HepG2 (cell line): ENCODE data around the gene PYGB. TPM values are rescaled to one million over a fixed set of nuclear protein-coding genes. Genes with fewer than 3 reads are reported as not detected.

Experiments
- ATF2 ChIP-seq: sonication (generic); formaldehyde crosslinking; IDR thresholded peaks from 2 replicates; pipeline ENCODE4 v1.4.0; 2020; ENCODE audit warnings: missing genetic modification reagents
- CSRNP2 ChIP-seq: sonication (generic); formaldehyde crosslinking; conservative IDR thresholded peaks from 2 replicates; pipeline ENCODE4 v1.8.0; 2022; ENCODE audit warnings: low read depth, missing genetic modification reagents
- HINFP ChIP-seq: sonication (generic); formaldehyde crosslinking; IDR thresholded peaks from 2 replicates; pipeline ENCODE4 v1.4.0; 2020; ENCODE audit warnings: low read depth, mild to moderate bottlenecking, missing genetic modification reagents
- HNF1B ChIP-seq: sonication (generic); formaldehyde crosslinking; IDR thresholded peaks from 2 replicates; pipeline ENCODE4 v1.5.1; 2020; ENCODE audit warnings: mild to moderate bottlenecking, moderate library complexity, missing genetic modification reagents
- MBNL3 ChIP-seq: fragments of 250-450 bp; sonication (Bioruptor Pico); conservative IDR thresholded peaks from 2 replicates; pipeline ENCODE4 v1.8.0; 2022; ENCODE audit warnings: mild to moderate bottlenecking, inconsistent platforms
- PHF5A ChIP-seq: IDR thresholded peaks from one replicate; pipeline ENCODE4 v1.6.1; 2018; ENCODE audit warnings: low read depth, missing genetic modification reagents; ENCODE audit not compliant: unreplicated experiment
- RBAK ChIP-seq: sonication (generic); formaldehyde crosslinking; IDR thresholded peaks from 2 replicates; pipeline ENCODE4 v1.5.1; 2020; ENCODE audit warnings: mild to moderate bottlenecking, missing genetic modification reagents
- SIN3A ChIP-seq: IDR thresholded peaks from 2 replicates; pipeline ENCODE4 v1.6.1; 2011; ENCODE audit warnings: low read depth, mild to moderate bottlenecking, control low read depth, low read length, borderline replicate concordance
- SKI ChIP-seq: fragments of 450-650 bp; IDR thresholded peaks from one replicate; pipeline ENCODE4 v1.6.1; 2018; ENCODE audit warnings: mild to moderate bottlenecking; ENCODE audit not compliant: partially characterized antibody
- TFDP2 ChIP-seq: sonication (generic); formaldehyde crosslinking; IDR thresholded peaks from 2 replicates; pipeline ENCODE4 v1.4.0; 2020; ENCODE audit warnings: missing genetic modification reagents
- ZBTB37 ChIP-seq: sonication (generic); formaldehyde crosslinking; IDR thresholded peaks from 2 replicates; pipeline ENCODE4 v1.4.0; 2020; ENCODE audit warnings: mild to moderate bottlenecking, missing genetic modification reagents
- ZNF17 ChIP-seq: sonication (generic); formaldehyde crosslinking; IDR thresholded peaks from 2 replicates; pipeline ENCODE4 v1.5.0; 2020; ENCODE audit warnings: mild to moderate bottlenecking, missing genetic modification reagents
- ZNF451 ChIP-seq: sonication (generic); formaldehyde crosslinking; IDR thresholded peaks from 2 replicates; pipeline ENCODE4 v1.5.0; 2020; ENCODE audit warnings: mild to moderate bottlenecking, missing genetic modification reagents
- ZNF547 ChIP-seq: sonication (generic); formaldehyde crosslinking; IDR thresholded peaks from 2 replicates; pipeline ENCODE4 v1.5.1; 2020; ENCODE audit warnings: mild to moderate bottlenecking, missing genetic modification reagents
- ZNF704 ChIP-seq: sonication (generic); formaldehyde crosslinking; IDR thresholded peaks from 2 replicates; pipeline ENCODE4 v1.8.1; 2023; ENCODE audit warnings: mild to moderate bottlenecking, inconsistent platforms, moderate library complexity, missing genetic modification reagents, borderline replicate concordance
- ZNF780A ChIP-seq: sonication (generic); formaldehyde crosslinking; IDR thresholded peaks from 2 replicates; pipeline ENCODE4 v1.8.0; 2022; ENCODE audit warnings: mild to moderate bottlenecking, missing genetic modification reagents, moderate library complexity
- ZSCAN22 ChIP-seq: sonication (generic); formaldehyde crosslinking; IDR thresholded peaks from 2 replicates; pipeline ENCODE4 v1.4.0; 2020; ENCODE audit warnings: mild to moderate bottlenecking, missing genetic modification reagents
- polyA plus RNA-seq, 8 experiments: library from polyadenylated mRNA; depleted of rRNA in 3 of 8; stranded (reverse) in 7 of 8; unstranded in 1 of 8; fragments of >200 nt; fragmentation: Illumina TruSeq in 4 of 8; extraction: Trizol in 4 of 8; gene quantifications; 2 replicates each; pipeline versions ENCODE4 v1.2.1 to v1.2.3, GENCODE V29; 2011 to 2016; ENCODE audit warnings: low read depth in 4 of 8, missing spikeins in 1 of 8, mixed read lengths in 1 of 8; ENCODE audit not compliant: insufficient read depth in 1 of 8
- total RNA-seq, 5 experiments: library from RNA; depleted of rRNA; stranded (reverse); fragments of >200 nt; fragmentation: Illumina TruSeq; extraction: Trizol; gene quantifications; 2 replicates each; pipeline ENCODE4 v1.2.3, GENCODE V29; 2016; ENCODE audit warnings: low read depth in 1 of 5

PYGB gene
- total and polyA plus RNA-seq, 2 of the 13 experiments (the other 11 are each of a cell fraction or from before 2014, with no cell fraction given) = 24.2 to 86.3 TPM

- peak; percentile 64 for TF ChIP-seq SKI
- TF ChIP-seq ZBTB37 (CRISPR knock-in tag) = peak; percentile 90
- peak; percentile 90; the same call in 1 of the 2 replicates for TF ChIP-seq CSRNP2 (CRISPR knock-in tag)
- TF ChIP-seq ZNF704 (CRISPR knock-in tag) = peak; percentile 77; the same call in 1 of the 2 replicates
- no peak for TF ChIP-seq ZNF17 (CRISPR knock-in tag)
- peak; percentile 90; the same call in 1 of the 2 replicates for TF ChIP-seq SIN3A
- peak; percentile 76; the same call in 1 of the 2 replicates for TF ChIP-seq RBAK
- peak; percentile 97 for TF ChIP-seq ZNF451 (CRISPR knock-in tag)
- TF ChIP-seq ZNF780A (CRISPR knock-in tag) = peak; percentile 90
- peak; percentile 78; the same call in 1 of the 2 replicates for TF ChIP-seq HINFP
- peak; percentile 59 for TF ChIP-seq PHF5A (CRISPR knock-in tag)
- no peak for TF ChIP-seq MBNL3 (CRISPR knock-in tag)
- no peak; the same call in 1 of the 2 replicates for TF ChIP-seq ZSCAN22 (CRISPR knock-in tag)
- peak; percentile 91 for TF ChIP-seq TFDP2 (CRISPR knock-in tag)
- peak; percentile 92 for TF ChIP-seq ZNF547 (CRISPR knock-in tag)
- peak; percentile 73; the same call in 1 of the 2 replicates for TF ChIP-seq ATF2 (CRISPR knock-in tag)
- 0 out of 2 replicates have a peak, but pooled peaks have one; percentile 43 for TF ChIP-seq HNF1B (CRISPR knock-in tag)
Measured at GRCh38 chr20:25247956-25248785, at the start of gene PYGB (continued).
